Type B pancreatic cell (in vitro differentiated cells): ENCODE measurements around the gene DAB2. TPM values are rescaled to one million over a fixed set of nuclear protein-coding genes. Genes with fewer than 3 reads are reported as not detected.

Source experiments
- DNase-seq: peaks from one replicate; pipeline ENCODE4 v3.0.0; 2021; ENCODE audit warnings: mixed read lengths; ENCODE audit not compliant: unreplicated experiment; ENCODE audit errors: extremely low spot score
- H3K27ac Mint-ChIP-seq: 2 replicates; pipeline ENCODE4 v1.8.0; 2021; ENCODE audit warnings: mild to moderate bottlenecking, mixed read lengths
- H3K27me3 Mint-ChIP-seq: 2 replicates; pipeline ENCODE4 v1.8.0; 2021; ENCODE audit warnings: mixed read lengths
- H3K36me3 Mint-ChIP-seq: 2 replicates; pipeline ENCODE4 v1.8.0; 2021; ENCODE audit warnings: mixed read lengths
- H3K4me1 Mint-ChIP-seq: one replicate; pipeline ENCODE4 v1.8.0; 2021; ENCODE audit warnings: mixed read lengths; ENCODE audit not compliant: unreplicated experiment
- H3K4me3 Mint-ChIP-seq: 2 replicates; pipeline ENCODE4 v1.8.0; 2021; ENCODE audit warnings: mild to moderate bottlenecking, mixed read lengths
- H3K9me3 Mint-ChIP-seq: 2 replicates; pipeline ENCODE4 v1.8.0; 2021; ENCODE audit warnings: mixed read lengths
- CTCF ChIP-seq: fragments of 200-600 bp; sonication (generic); conservative IDR thresholded peaks from 2 replicates; pipeline ENCODE4 v1.5.0; 2021; ENCODE audit warnings: antibody characterized with exemption, mild to moderate bottlenecking
- total RNA-seq: library from RNA; stranded (reverse); gene quantifications from 2 replicates; pipeline ENCODE4 v1.2.1, GENCODE V29; 2021; ENCODE audit warnings: low replicate concordance

Gene DAB2
- total RNA-seq, 1 donor from 2014 or later, result 91.6 TPM

- H3K4me3 Mint-ChIP-seq, result no peak overlapping the region
- H3K36me3 Mint-ChIP-seq, result no peaks in the 10 kb centered on the region
- H3K9me3 Mint-ChIP-seq, result peaks cover 14% of the 10 kb centered on the region
- H3K27ac Mint-ChIP-seq, result no peak overlapping the region
- no peaks in the 10 kb centered on the region for H3K27me3 Mint-ChIP-seq
- DNase-seq, result no peak
- TF ChIP-seq CTCF, result no peak
- no peaks in the 10 kb centered on the region for H3K4me1 Mint-ChIP-seq
Observed at GRCh38 chr5:39352170-39352569, 72.6 kb downstream of the DAB2 start.

GRCh38 chr5:39349484-39349883 lies 75.3 kb downstream of the DAB2 start:
- no peak for DNase-seq
- Mint-ChIP-seq H3K4me3 (no peak overlapping the region), H3K4me1 (no peaks in the 10 kb centered on the region), H3K36me3 (no peaks in the 10 kb centered on the region), H3K27ac (no peak overlapping the region), H3K27me3 (no peaks in the 10 kb centered on the region), H3K9me3 (peaks cover 14% of the 10 kb centered on the region)
- TF ChIP-seq CTCF, result no peak

GRCh38 chr5:39342460-39342859 lies 82.3 kb downstream of the DAB2 start:
- Mint-ChIP-seq H3K9me3 (no peaks in the 10 kb centered on the region), H3K4me1 (no peaks in the 10 kb centered on the region)

GRCh38 chr5:39341896-39342295 lies 82.9 kb downstream of the DAB2 start:
- Mint-ChIP-seq H3K27me3 (no peaks in the 10 kb centered on the region), H3K4me3 (no peak overlapping the region), H3K36me3 (no peaks in the 10 kb centered on the region), H3K9me3 (no peaks in the 10 kb centered on the region), H3K27ac (no peak overlapping the region), H3K4me1 (no peaks in the 10 kb centered on the region)
- no peak for TF ChIP-seq CTCF
- DNase-seq, result no peak

More at GRCh38 chr5:39342460-39342859, 82.3 kb downstream of the DAB2 start:
- no peak for DNase-seq
- no peak for TF ChIP-seq CTCF
- no peak overlapping the region for H3K27ac Mint-ChIP-seq
- H3K27me3 Mint-ChIP-seq, result no peaks in the 10 kb centered on the region
- H3K4me3 Mint-ChIP-seq, result no peak overlapping the region
- H3K36me3 Mint-ChIP-seq, result no peaks in the 10 kb centered on the region

GRCh38 chr5:39340506-39340905 lies 84.3 kb downstream of the DAB2 start:
- Mint-ChIP-seq H3K9me3 (no peaks in the 10 kb centered on the region), H3K27me3 (no peaks in the 10 kb centered on the region), H3K36me3 (no peaks in the 10 kb centered on the region), H3K4me1 (no peaks in the 10 kb centered on the region), H3K27ac (no peak overlapping the region), H3K4me3 (no peak overlapping the region)
- TF ChIP-seq CTCF, result no peak
- no peak for DNase-seq
